ENCODE measurements around the gene PGBD1.
"Not testable (repeated sequence)": the region's sequence is repeated elsewhere in the genome, so short reads cannot be mapped to it uniquely, and the experiment has no call there.

Gene PGBD1

DNA sequence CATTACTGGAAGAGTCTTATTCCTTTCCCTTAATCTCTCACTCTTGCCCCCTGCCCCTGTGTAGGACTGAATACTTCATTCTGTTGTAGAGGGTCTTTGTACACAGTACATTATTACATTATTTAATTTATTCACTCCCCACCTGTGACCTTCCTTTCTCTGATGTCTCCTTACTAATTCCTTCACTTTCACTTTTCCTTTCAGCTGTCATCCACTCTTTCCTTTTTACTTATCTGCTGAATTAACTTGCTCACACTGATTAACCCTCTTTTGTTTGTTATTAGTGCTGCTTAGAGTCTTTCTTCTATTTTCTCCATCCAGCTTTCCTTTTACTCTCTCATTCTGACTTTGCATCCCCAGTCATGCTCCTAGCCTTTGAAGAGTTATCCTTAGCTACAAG, 6.5 kb upstream of the PGBD1 start:
- no peak for DNase-seq

DNA sequence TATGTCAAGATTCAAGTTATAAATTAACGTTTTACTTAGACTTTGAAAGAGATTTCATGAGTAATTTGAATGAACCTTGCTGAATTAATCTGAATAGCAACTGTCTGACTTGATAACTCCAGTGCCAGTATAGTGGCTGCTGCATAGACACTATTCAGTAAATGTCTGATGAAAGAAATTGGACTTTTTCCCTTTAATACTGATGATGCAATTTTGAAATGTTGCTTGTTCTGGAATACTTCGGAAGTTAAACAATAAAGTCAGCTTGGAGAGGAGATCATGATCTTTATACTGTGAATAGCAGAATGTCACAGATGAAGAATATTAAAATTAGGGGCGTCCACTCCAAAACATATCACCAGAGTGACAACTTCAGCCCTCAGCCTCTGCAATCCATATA, 3.6 kb upstream of the PGBD1 start:
- DNase-seq: no peak

DNA sequence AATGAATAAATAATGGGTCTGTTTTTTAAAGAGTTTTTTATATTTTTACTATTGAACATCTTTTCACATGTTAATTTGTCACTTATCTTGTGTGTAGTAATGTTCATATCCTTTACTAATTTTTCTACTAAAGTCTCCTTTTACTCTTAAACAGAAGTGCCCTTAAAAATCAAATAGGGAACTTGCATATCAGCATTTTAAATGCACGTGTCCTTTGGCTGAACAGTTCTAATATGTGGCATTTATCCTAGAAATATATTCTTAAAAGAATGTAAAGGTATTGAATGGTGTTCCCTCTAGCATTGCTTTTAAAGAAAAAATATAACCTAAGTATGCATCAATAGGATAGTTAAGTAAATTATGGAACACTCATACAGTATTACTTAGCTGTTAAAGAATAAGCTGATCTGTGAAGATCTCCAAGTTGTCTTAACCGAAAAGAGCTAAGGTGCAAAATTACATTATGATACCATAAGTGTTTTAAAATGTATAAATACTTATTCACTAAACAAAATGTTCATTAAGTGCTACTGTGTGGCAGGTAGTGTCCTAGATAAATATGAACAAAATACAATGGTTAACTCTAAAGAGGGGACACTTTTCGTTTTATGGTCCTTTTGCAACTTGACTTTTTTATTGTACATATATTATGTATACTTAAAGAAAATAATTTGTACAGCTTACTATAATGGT, 631 bp upstream of the PGBD1 start:
- no peak for DNase-seq

DNA sequence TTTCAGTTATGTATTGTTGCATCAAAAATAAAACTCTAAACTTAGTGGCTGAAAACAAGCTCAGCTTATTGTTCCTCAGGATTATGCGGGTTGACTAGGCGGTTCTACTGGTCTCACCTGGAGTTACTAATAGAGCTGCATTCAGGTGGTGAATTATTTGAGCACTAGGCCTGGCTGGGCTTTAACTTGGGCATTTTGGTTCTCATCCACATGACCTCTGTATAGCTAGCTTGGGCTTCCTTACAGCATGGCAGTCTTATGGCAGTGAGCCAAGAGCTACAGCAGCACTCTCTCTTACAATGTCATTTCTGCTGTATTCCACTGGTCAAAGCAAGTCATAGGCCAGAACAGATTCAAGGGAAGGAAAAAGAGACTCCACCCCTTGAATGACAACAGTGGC, 1.6 kb downstream of the PGBD1 start:
- DNase-seq: no peak

DNA sequence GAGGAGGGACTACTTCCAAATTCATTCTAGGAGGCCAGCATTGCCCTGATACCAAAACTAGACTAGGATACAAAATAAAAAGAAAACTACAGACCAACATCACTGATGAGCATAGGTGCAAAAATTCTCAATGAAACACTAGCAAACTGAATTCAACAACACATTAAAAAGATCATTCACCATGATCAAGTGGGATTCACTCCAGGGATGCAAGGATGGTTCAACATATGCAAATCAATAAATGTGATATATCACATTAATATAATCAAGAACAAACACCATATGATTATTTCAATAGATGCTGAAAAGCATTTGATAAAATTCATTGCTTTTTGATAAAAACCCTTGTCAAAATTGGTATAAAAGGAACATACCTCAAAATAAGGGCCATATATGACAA, 10.2 kb downstream of the PGBD1 start:
- DNase-seq: no peak

DNA sequence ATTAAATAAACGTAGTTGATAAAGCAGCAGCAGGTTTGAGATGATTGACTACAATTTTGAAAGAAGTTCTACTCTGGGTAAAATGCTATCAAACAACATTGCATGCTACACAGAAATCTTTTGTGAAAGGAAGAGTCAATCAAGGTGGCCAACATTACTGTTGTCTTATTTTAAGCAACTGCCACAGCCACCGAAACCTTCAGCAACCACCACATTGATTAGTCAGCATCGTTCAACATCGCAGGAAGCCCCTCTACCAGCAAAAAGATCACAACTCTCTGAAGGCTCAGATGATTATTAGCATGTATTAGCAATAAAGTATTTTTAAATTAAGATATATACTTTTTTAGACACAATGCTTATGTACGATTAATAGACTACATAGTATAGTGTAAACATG, 14.0 kb downstream of the PGBD1 start:
- no peak for DNase-seq

DNA sequence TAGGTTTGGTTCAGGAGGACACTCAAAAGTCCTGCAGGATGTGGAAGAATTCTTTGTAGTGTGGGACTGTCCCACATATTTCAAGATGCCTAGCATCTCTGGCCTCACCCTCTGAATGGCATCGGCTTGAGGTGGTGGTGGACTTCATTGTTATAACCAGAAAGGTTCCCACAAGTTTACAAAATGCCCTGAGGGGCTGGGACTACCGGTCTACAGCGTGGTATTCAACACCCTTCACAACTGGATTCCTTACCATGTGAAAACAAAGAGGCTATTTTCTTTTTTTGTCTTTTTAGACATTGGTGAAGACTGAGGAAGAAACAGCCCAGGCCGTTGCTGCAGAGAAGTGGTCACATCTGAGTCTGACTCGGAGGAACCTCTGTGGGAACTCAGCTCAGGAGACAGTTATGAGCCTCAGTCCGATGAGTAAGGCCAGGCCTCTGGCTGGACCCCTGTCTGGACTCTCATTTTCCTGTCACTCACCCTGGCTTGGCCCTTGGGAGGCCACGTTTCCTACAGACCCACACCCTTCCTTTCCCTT, 15.2 kb downstream of the PGBD1 start:
- DNase-seq: no peak

DNA sequence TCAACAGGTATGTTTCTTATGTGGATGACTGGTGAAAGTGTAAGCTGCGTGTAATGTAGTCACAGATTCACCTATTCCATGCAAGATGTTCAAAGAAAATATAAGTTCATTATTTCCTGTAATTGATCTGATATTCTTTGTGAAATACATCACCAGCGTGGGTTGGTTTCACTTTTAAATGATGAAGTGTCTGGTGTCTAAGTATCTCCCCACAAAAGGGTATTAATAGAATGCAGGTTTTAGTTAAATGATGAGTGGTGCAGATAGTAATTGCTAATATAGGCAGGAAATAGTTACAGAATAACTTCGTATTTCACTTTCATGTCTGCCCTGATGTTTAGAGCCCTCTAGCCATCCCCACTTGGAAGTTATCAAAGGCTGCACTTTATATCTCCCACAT, 22.2 kb downstream of the PGBD1 start:
- DNase-seq: no peak

DNA sequence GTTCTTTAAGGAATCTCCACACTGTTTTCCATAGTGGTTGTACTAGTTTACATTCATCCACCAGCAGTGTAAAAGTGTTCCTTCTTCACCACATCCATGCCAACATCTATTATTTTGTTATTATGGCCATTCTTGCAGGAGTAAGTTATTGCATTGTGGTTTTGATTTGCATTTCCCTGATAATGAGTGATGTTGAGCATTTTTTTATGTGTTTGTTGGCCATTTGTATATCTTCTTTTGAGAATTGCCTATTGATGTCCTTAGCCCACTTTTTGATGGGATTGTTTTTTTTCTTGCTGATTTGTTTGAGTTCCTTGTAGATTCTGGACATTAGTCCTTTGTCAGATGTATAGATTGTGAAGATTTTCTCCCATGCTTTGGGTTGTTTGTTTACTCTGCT, 25.0 kb downstream of the PGBD1 start:
- not testable (repeated sequence) for DNase-seq

DNA sequence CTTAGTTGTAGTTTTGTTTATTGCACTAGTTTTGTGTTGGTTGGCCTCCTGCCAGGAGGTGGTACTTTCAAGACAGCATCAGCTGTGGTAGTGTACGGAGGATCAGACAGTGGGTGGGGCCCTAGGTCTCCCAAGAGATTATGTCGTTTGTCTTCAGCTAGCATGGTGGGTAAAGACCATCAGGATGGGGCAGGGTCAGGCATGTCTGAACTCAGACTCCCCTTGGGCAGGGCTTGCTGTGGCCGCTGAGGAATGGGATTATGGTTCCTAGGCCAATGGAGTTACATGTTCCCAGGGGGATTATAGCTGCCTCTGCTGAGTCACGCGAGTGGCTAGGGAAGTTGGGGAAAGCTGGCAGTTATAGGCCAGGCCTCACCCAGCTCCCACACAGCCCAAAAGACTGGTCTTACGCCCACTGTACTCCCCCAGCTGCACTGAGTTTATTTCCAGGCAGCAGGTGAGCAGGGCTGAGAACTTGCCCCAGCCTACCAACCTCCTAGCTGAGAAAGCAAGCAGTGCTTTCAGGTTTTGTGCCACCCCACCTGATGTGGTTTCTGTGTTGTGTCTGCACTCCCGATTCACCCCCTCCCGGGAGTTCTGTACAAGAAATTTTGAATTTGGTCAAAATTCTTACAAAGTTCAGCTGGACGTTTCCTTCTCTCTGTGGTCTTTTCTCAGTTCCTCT, 29.9 kb downstream of the PGBD1 start:
- DNase-seq: no peak

DNA sequence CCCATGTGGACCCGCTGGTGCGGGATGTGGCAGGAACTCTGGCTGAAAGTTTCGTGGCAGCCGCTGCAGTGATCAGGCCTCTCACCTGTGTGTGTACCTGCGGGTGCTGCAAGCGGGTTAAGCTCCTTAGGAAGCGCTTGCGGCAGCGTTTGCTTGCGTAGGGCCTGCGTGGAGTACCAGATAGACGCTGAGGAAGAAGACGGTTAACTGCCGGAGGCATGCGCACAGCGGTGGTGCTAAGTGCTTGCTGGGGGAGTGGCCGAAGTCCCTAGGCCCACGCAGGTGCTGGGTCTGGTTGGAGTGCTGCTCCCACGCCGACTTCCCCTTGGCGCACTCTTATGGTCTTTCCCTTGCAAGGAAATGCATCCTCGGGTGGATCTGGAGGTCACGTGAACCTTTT, 31.6 kb downstream of the PGBD1 start:
- no peak for DNase-seq

DNA sequence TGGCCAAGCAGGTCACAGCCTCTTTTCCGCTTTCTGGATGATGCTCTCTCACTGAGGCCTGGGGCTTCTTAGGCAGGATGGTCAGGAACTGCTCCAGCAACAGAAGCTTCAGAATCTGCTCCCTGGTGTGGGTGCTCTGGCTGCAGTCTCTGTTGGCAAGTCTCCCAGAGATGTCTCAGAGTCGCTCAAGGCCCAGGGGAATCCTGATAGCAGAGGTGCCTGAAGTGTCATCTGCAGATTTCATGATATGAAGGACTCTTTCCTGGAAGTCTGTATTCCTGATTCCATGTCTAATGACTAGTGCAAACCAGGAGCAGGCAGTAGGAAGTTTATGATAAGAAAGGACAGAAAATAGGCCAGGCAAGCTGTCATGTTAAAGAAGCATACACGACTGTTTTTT, 34.3 kb downstream of the PGBD1 start:
- no peak for DNase-seq

DNA sequence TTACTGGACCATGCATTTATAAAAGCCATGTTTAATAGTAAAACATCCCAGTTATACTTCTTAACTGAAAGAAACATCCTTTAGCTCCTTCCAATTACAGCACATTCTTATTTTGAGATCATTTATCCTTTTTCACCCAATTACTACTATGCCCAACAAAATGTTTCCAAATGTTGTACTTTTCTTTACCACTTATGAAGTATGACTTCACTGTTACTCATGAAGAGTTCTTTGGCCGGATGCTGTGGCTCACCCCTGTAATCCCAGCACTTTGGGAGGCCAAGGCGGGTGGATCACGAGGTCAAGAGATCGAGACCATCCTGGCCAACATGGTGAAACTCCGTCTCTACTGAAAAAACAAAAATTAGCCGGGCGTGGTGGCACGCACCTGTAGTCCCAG, 36.5 kb downstream of the PGBD1 start:
- DNase-seq: not testable (repeated sequence)

DNA sequence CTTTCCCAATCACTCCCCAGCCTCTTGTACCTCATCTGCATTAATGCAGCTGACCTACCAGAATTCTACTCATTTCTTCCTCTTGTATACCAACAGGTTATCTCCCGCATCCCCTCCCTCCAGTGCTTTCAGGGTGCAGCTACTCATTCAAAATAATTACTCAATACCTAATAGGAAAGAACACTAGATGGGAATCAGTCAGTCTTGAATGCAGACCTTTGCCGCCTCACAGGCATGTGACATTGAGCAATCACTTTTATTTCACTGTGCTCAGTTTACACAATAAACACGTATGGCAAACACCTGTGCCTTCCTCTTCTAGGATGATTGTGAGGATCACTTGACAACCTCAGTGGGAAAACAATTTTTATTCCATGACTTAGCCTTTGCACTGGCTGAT, 41.3 kb downstream of the PGBD1 start:
- no peak for DNase-seq

DNA sequence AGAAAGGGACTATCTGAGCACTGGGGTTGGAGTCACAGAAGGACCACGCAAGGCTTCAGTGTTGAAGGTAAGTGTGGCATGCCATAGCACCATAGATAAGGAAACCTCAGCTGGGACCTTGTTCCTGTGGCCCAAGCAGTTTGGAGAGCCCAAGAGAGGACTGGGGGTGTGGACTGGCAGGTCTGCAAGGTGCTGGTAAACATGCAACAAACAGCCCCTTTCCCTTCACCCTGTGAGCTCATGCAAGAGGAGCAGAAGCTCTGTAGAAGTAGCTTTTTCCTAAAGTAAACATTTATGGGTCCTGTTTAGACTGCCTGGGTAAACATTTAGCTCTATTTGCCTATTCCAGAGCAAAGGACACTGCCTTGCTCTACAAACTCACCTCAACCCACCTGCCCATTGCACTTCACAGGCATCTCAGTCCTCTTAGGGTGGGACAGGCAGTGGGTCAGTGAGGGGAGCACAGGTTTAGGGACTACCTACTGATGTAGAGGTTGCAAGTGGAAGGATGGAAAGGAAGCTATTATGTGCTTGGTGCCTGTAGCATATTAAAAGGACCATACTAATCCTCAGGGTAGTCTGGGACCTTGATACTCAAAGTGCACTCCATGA, 42.5 kb downstream of the PGBD1 start:
- no peak for DNase-seq

DNA sequence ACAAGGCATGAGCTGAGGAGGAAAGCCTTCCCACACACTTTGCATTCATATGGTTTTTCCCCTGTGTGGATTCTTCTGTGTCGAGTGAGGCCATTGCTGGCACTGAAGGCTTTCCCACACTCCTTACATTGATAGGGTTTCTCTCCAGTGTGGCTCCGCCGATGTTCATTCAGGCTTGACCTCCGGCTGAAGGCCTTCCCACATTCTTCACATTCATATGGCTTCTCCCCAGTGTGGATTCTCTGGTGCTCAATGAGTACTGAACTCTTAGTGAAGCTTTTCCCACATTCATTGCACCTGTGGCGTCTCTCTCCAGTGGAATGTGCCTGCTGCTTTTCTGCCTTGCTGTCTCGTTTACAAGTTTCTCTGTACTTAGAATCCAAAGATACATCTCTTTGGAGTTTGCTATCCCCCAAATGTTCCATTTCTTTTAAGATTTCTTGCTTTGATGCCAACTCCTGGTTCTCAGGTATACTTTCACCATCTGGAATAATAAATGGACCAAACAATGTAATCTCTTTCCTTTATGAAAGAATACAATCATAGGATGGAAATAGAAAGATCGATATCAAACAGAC, 45.1 kb downstream of the PGBD1 start:
- no peak for DNase-seq

DNA sequence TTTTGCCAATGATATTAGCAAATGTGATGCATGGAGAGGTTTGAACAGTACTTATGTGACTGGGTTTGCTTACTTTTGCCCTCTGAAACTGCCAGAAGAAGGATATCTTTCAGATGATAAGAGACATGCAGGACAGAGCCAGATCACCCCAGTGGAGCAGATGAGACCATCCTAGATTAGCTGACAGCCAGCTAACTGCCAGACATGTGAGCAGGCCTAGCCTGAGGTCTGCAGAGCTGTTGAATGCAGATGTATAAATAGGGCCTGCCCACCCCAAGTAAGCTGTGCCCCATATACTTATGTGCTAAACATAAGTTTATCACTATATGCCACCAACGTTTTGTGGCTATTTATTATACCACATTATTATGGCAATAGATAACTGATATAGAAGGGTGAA, 48.7 kb downstream of the PGBD1 start:
- DNase-seq: no peak

DNA sequence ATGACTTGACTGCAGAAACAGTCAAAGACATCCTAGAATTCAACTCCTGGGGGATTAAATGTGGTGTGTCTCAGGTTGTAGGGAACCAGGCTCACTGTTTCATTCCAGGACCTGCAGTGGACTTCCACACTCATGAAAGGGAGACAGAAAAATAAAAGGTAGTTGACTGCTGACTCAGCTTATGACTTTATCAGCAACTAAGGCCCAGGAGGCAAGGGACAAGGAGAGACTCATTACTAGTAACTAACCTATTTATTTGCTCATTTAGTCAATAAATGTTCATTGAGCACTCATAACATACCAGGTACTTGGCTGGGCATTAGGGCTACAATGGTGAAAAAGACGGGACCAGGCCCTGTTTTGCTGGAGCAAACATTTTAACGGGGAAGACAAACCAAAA, 51.7 kb downstream of the PGBD1 start:
- DNase-seq: no peak

DNA sequence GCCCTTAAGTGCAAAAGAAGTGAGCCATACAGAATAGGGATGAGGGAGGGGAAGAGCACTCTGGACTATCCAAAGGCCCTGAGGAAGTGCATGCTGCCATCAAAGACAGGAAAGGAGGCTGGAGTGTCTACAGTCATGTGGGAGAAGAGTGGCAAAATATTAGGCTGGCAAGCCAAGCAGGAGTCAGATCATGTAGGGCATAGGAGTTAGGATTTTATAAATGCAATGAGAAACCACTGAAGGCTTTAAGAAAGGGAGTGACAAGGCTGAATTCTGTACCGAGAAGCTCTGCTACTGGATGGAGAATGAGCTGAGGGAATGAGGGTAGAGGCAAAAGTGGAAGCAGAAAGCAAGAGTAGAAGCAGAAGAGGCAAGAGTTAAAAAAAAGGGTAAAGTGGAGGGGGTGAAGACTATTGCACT, 52.2 kb downstream of the PGBD1 start:
- no peak for DNase-seq

DNA sequence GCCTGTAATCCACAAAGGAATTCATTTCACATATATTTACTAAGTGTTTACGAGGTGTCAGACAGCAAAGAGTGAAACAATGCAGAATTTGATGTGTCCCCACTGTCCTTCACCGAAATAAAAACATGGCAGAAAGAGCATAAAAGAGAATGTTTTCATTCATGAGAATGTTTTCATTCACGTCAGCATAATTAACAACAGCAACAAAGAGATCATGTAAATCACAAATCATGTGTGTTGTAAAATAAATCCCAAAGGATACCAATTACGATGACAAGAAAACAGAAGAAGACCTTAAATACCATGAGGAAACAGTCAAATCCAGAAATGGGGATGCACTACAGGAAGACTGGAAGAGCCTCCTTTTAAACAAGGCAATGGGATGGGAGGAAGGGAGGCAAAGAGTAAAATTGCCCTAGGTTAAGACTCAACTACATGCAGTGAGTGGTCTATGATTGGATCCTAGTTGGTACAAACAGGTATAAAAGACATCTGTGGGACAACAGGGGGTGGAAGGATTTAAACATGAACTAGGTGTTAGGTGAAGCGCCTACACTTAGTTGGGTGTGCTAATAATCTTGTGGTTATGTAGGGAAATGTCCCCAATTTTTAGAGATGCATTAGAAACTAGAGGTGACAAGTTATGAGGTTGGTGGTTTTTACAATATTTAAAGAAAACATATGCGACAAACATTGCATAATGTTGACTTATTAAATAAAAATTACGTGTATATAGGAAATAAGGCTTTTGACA, 53.1 kb downstream of the PGBD1 start:
- no peak for DNase-seq

DNA sequence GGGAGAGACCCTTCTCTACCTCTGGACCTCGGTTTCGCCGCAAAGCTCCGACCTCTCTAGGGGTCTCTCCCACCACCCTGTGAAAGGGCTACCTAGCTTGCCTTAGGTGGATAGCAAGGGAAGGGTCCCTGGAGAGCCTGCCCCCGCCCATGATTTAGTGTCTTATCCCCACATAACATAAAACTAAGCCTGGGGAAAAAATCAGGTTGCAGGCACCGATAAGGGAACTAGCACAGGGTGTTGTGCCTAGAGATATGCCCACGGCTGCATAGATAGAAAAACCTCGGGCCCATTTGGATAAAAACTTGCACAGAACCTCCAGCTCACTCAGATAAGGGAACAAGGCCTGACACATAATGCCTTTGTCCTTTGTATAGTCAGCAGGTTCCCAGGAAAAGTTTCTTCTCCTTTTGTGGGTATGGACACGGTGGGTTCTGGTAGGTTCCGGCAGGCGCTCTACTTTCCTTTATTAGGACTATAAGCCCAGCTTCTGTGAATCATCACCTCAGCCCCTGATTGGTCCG, 53.7 kb downstream of the PGBD1 start:
- no peak for DNase-seq

DNA sequence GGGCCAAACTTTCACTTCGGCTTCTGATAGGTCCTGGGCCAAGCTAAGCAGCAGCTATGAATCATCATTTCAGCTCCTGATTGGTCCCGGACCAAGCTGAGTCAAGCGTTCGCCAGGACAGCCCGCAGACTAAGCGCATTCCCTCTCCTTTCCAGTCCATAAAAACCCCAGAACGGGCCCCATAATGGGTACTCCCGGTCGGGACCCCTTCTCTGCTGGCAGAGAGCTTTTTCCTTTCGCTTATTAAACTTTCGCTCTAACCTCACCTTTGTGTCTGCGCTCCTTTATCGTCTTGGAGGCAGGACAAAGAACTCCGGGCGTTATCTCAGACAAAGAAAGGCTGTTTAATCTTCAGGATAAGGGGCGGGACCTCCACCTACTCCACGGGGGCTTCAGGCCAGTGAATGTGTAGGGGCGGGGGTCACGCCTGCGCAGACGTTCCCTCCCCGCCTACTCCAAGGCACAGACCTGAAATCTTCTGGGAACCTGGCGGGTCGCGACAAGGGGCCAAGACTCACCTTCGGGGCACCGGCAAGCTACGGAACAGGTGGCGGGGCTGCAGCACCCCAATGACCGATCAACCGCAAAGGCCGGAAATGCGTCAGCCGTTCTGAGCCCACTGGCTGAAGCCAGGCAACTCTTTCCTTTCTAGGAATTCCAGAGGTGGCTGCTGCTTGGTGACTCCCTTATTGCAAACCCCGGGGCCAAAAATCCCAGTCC, 54.4 kb downstream of the PGBD1 start, which contains the start of gene ZSCAN31:
ZSCAN31 (minus strand) TSS at position 585 of the 720 bp plus-strand sequence. CDS start 6,465 bp downstream, outside the sequence.
- no peak for DNase-seq

Measured in SHP77 (cell line).